ENCODE results near the gene CELF3.
"Not testable (repeated sequence)": the region's sequence is repeated elsewhere in the genome, so short reads cannot be mapped to it uniquely, and the experiment has no call there.

Gene CELF3

DNA sequence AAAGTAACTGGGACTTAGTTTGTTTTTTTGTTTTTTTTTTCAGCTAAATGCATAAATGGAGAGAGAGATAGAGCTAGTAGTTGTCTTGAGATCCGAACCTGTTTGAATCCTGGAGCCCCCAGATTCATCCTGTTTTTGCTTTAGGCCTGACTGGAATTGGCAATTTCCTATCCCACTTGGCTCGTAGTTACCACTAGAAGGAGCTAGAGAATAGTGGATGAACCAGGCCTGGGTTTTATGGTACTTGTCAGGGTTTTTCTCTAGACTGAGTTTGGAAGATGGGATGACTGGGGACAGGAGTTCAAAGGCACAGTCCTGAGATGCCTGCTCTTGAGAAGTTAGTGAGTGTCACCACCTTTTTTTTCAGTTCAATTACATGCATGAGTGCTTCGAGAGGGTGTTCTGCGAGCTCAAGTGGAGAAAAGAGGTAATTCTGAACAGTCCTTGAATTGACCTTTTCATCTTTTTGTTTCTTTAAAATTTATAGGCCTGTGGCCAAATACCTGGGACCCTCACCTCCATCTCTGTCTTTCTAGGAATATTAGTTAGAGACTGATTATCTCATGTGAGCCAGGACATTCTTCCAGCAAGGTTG lies 23.4 kb downstream of the CELF3 start:
- DNase-seq = no peak

DNA sequence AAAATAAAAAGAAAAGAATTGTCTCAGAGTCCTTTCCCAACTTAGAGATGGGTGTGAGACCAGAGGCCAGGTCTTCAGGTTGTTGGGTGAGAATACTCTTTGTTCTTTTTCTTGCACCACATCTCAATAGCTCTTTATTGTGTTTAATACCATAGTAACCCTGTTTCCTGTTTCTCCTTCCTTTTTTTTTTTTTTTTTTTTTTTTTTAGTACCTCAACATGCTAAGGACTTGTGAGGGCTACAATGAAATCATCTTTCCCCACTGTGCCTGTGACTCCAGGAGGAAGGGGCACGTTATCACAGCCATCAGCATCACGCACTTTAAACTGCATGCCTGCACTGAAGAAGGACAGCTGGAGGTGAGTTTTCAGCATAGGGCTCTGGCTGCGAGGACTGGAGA lies 24.4 kb downstream of the CELF3 start:
- no peak for DNase-seq

DNA sequence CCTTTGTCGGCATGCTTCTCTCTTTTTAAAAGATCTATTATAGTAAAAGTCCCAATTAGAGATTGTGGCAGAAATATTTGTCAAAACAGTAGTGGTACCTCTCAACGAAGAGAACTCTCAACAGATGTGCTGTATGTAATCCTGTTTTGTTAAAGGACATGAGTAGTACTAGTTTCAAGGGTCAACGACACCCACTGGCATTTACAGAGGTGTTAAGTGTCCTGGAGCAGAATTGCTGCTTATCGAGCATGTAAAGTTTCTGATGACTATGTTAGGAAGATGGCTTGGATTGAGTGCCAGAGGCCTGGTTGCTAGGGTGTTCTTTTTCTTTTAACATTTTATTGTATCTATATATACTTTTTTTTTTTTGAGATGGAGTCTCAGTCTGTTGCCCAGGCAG lies 27.1 kb downstream of the CELF3 start:
- DNase-seq = no peak

DNA sequence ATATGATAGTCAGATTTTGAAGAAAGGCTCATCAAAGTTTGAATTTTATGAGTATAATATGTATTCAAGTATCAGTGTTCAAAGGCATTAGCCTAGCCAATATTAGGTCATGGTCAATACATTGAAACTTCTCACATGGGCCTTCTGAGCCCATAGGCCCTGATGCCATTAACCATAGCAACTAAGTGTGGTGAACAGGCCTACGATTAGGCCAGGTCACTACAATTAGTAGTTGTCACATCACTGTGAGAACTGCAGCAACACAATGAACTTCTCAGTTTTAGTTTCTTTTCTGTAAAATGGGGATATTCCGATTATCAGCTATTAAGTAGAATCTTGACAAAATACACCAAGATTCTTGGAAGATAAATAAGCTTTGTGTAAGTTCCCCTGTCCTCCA lies 30.0 kb downstream of the CELF3 start:
- DNase-seq = no peak

DNA sequence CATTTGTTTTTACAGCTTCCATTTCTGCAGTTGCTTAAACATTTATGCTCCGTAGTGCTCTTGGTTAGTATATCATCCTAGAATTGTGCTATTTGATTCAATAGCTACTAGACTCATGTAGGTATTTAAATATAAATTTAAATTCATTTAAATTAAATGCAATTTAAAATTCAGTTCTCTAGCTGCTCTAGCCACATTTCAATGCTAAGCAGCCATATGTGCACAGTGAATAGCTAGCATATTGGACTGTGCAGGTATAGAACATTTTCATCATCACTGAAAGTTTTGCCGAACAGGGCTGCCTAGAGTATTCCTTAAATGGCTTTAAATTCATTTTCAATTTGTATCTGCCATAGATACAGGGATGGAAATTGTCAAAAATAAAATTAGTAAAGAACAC lies 32.5 kb downstream of the CELF3 start:
- no peak for DNase-seq

DNA sequence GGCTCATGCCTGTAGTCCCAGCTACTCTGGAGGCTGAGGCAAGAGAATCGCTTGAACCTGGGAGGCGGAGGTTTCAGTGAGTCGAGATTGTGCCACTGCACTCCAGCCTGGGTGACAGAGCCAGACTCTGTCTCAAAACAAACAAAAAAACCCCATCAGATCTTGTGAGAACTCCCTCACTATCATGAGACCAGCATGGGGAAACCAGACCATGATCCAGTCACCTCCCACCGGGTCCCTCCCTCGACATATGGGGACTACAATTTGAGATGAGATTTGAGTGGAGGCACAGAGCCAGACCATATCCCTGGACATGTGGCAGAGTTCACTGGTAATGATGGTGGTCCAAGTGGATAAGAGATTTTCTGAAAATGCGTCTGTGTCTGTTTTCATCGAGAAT lies 33.7 kb downstream of the CELF3 start:
- DNase-seq = not testable (repeated sequence)

DNA sequence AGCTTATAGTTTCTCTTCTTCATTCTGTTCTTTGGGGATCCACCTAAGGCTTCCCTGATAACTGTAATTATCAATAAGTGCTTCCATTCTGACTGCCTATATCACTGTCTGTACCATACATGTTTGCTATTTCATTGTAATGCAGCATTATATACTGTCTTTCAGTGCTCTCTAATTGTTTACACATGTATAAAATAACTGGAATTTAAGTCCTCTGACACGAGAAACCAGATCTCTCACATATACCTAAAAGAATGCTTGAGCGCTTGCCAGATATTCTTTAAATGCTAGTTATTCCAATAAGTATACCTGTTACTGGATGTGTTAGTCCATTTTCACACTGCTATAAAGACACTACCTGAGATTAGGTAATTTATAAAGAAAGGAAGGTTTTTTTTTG lies 34.7 kb downstream of the CELF3 start:
- DNase-seq = no peak

DNA sequence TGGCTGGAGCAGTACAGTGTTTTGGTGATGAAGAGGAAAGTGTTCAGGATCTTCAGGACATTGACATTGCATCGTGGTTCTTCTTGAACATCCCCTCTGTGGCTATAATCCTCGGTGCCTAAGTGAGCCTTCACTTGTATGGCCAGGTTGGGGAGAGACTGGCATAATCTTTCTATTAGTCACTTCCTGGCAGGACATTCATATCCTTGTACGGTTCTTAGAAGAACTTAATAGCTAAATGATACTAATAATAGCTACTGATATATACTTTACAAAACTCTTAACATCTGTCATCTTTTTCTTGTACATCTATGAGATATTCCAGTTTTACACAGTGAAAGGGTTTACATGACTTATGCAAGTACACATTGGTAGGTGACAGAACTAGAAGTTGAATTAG lies 35.8 kb downstream of the CELF3 start:
- no peak for DNase-seq

DNA sequence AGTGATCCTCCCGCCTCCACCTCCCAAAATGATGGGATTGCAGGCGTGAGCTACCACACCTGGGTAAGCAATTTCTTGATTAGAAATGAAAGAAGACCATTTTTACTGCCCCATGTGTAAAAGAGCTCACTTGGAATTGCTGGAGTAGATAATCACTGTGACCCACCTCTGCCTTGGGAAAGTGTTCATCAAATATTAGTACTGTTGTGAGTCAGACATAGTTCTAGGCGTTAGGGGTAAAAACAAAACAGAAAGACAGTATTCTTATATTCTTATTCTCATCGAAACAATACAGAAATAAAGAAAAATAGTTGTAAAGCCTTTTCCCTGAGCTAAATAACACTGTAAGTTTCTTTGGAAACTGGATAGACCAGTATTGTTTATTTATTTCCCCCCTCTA lies 36.2 kb downstream of the CELF3 start:
- no peak for DNase-seq

DNA sequence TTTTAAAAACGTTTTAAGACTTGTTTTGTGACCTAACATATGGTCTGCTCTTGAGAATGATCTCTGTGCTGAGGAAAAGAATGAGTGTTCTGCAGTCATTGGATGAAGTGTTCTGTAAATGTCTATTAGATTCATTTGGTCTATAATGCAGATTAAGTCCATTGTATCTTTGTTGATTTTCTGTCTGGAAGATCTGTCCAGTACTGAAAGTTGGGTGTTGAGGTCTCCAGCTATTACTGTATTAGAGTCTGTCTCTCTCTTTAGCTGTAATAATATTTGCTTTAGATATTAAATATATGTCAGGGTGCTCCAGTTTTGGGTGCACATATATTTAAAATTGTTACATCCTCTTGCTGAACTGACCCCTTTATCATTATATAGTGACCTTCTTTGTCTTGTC lies 43.2 kb downstream of the CELF3 start:
- DNase-seq = no peak

DNA sequence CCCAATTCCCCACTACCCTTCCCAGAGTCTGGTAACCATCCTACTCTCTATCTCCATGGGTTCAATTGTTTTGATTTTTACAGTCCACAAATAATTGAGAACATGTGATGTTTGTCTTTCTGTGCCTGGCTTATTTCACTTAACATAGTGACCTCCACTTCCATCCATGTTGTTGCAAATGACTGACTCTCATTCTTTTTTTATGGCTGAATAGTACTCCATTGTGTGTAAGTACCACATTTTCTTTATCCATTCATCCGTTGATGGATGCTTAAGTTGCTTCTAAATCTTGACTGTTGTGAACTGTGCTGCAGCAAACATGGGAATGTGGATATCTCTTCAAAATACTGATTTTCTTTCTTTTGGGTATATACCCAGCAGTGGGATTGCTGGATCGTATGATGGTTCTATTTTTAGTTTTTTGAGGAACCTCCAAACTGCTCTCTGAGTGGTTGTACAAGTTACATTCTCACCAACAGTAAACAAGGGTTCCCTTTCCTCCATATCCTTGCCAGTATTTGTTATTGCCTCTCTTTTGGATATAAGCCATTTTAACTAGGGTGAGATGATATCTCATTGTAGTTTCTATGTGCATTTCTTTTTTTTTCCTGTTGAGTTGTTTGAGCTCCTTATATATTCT lies 46.4 kb downstream of the CELF3 start:
- not testable (repeated sequence) for DNase-seq

DNA sequence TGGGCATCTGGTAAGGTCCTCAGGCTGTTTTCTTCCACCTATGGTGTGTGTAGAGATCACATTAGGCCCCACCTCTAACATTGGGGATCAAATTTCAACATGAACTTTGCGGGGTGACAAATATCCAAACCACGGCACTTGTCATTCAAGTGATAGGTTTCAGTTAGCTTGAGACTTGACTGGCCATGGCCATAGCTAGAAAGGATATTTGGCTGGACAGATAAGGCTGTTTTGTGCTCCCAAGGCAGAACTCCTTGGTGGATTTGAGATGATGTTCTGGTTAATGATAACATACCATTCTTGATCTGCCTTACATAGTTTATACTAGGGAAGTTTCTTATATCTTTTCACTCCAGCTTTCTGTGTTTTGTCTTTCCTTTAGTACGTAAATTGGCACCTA lies 48.5 kb downstream of the CELF3 start:
- no peak for DNase-seq

DNA sequence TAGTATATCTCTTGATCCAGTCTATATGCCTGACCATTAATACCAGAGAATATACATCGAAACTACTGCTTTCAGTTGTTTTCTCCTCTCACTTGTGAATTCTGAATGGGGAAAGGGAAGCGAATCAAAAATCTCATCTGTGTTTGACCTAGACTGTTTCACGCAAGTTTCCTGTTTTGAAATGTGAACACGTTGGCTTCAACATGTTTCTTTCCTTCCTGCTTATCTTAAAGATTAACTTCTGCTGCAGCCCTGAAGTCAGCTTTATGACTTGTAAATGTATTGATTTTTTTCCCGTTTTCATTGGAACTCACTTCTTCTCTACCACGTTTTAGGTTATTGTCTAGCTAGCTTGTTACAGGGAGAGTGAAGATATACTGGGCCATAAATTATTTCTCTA lies 54.9 kb downstream of the CELF3 start:
- no peak for DNase-seq

DNA sequence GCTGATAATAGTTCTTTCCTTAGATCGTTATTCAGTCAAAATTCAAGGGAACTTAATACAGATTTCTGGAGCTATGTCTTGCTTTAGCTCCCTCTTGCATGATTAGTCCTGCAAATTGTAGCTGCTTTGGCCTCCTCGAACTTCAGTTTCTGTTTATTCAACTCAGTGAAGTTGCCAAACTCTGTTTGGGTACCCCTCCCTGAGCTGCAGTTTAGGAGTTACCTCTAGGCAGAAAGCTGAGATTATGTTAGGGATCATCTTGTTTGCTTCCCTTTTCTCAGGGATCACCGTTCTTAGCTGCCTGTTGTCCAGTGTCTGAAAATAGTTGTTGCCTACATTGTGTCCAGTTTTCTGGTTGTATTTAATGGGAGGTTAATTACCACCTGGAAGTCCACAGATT lies 61.2 kb downstream of the CELF3 start:
- no peak for DNase-seq

DNA sequence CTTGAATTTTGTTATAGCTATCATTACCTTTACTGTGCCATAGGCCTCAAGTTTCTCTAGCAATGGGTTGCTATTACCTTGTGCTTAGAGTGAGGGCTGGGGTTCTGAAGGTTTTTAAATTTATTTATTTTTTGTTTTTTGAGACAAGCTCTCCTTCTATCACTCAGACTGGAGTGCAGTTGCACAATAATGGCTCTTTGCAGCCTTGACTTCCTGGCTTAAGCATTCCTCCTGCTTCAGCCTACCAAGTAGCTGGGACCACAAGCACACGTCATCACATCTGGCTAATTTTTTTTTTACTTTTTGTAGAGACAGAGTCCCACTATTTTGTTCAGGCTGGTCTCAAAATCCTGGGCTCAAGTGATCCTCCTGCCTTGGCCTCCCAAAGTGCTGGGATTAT lies 63.2 kb downstream of the CELF3 start:
- no peak for DNase-seq
